ENCODE measurements around the gene MSI2.

The MSI2 gene

GRCh38 chr17:57601143-57601735, 344.9 kb downstream of the MSI2 start:
- no peak for TF ChIP-seq POLR2A (IDR thresholded peaks at IDR 0.05; ENCODE audit: low read depth, low read length)
- DNase-seq (ENCODE audit: insufficient read length, low spot score): no peak
- no peak for FAIRE-seq

- no peak for FAIRE-seq
- DNase-seq (ENCODE audit: insufficient read length, low spot score): no peak
- TF ChIP-seq POLR2A (IDR thresholded peaks at IDR 0.05; ENCODE audit: low read depth, low read length): no peak
These were observed 346.6 kb downstream of the MSI2 start for GRCh38 chr17:57602896-57603295.

- DNase-seq (ENCODE audit: insufficient read length, low spot score) (no peak), FAIRE-seq (no peak)
- no peak for TF ChIP-seq POLR2A (IDR thresholded peaks at IDR 0.05; ENCODE audit: low read depth, low read length)
These were observed 347.2 kb downstream of the MSI2 start for GRCh38 chr17:57603546-57603945.

- TF ChIP-seq POLR2A (IDR thresholded peaks at IDR 0.05; ENCODE audit: low read depth, low read length): no peak
- FAIRE-seq: no peak
- no peak for DNase-seq (ENCODE audit: insufficient read length, low spot score)
These were observed 347.7 kb downstream of the MSI2 start for GRCh38 chr17:57603978-57604377.

- FAIRE-seq (no peak), DNase-seq (ENCODE audit: insufficient read length, low spot score) (no peak)
- TF ChIP-seq POLR2A (IDR thresholded peaks at IDR 0.05; ENCODE audit: low read depth, low read length): no peak
These were observed 348.7 kb downstream of the MSI2 start for GRCh38 chr17:57604771-57605674.

GRCh38 chr17:57605675-57606105, 349.4 kb downstream of the MSI2 start:
- DNase-seq (ENCODE audit: insufficient read length, low spot score) (no peak), FAIRE-seq (no peak)
- TF ChIP-seq POLR2A (IDR thresholded peaks at IDR 0.05; ENCODE audit: low read depth, low read length): no peak

- FAIRE-seq (no peak), DNase-seq (ENCODE audit: insufficient read length, low spot score) (no peak)
- TF ChIP-seq POLR2A (IDR thresholded peaks at IDR 0.05; ENCODE audit: low read depth, low read length): no peak
These were observed 350.0 kb downstream of the MSI2 start for GRCh38 chr17:57606111-57606875.

GRCh38 chr17:57607553-57608120, 351.3 kb downstream of the MSI2 start:
- DNase-seq (ENCODE audit: insufficient read length, low spot score): peak; percentile 47
- no peak for TF ChIP-seq POLR2A (IDR thresholded peaks at IDR 0.05; ENCODE audit: low read depth, low read length)
- FAIRE-seq: peak; percentile 88

- FAIRE-seq (no peak), DNase-seq (ENCODE audit: insufficient read length, low spot score) (no peak)
- TF ChIP-seq POLR2A (IDR thresholded peaks at IDR 0.05; ENCODE audit: low read depth, low read length): no peak
These were observed 352.2 kb downstream of the MSI2 start for GRCh38 chr17:57608369-57609124.

GRCh38 chr17:57609125-57609877, 353.0 kb downstream of the MSI2 start:
- FAIRE-seq: no peak
- no peak for TF ChIP-seq POLR2A (IDR thresholded peaks at IDR 0.05; ENCODE audit: low read depth, low read length)
- DNase-seq (ENCODE audit: insufficient read length, low spot score): no peak

GRCh38 chr17:57609878-57610270, 353.6 kb downstream of the MSI2 start:
- no peak for FAIRE-seq
- TF ChIP-seq POLR2A (IDR thresholded peaks at IDR 0.05; ENCODE audit: low read depth, low read length): no peak
- no peak for DNase-seq (ENCODE audit: insufficient read length, low spot score)

GRCh38 chr17:57612202-57613071, 356.1 kb downstream of the MSI2 start:
- TF ChIP-seq POLR2A (IDR thresholded peaks at IDR 0.05; ENCODE audit: low read depth, low read length): no peak
- no peak for FAIRE-seq
- DNase-seq (ENCODE audit: insufficient read length, low spot score): no peak
